CD4-positive, alpha-beta T cell treated with Interleukin-10 for 1 hour (primary cell): ENCODE data around the gene FAM180B.
"Not testable (repeated sequence)": the region's sequence is repeated elsewhere in the genome, so short reads cannot be mapped to it uniquely, and the experiment has no call there.

Source experiments
- DNase-seq: peaks from one replicate; pipeline ENCODE4 v3.0.0-alpha.2; 2020

FAM180B gene

GRCh38 chr11:47595967-47596366, 9.5 kb downstream of the FAM180B start:
- no peak for DNase-seq

- no peak for DNase-seq
Observed at GRCh38 chr11:47599902-47600301, 13.4 kb downstream of the FAM180B start.

- no peak for DNase-seq
Observed at GRCh38 chr11:47603295-47603694, 16.8 kb downstream of the FAM180B start.

GRCh38 chr11:47605921-47606320, 19.4 kb downstream of the FAM180B start:
- DNase-seq, result no peak

GRCh38 chr11:47606731-47607130, 20.3 kb downstream of the FAM180B start:
- DNase-seq, result no peak

GRCh38 chr11:47607380-47607779, 20.9 kb downstream of the FAM180B start:
- DNase-seq, result no peak

GRCh38 chr11:47609675-47610074, 23.2 kb downstream of the FAM180B start:
- no peak for DNase-seq

GRCh38 chr11:47611348-47611794, 24.9 kb downstream of the FAM180B start:
- DNase-seq, result no peak

- no peak for DNase-seq
Observed at GRCh38 chr11:47615249-47615648, 28.8 kb downstream of the FAM180B start.

- DNase-seq, result peak; percentile 5
Observed at GRCh38 chr11:47616726-47617416, 30.4 kb downstream of the FAM180B start.

GRCh38 chr11:47617417-47617809, 30.9 kb downstream of the FAM180B start:
- no peak for DNase-seq

GRCh38 chr11:47620836-47621378, 34.4 kb downstream of the FAM180B start:
- no peak for DNase-seq

- DNase-seq, result no peak
Observed at GRCh38 chr11:47626234-47626633, 39.8 kb downstream of the FAM180B start.

- DNase-seq, result no peak
Observed at GRCh38 chr11:47628026-47628425, 41.5 kb downstream of the FAM180B start.

- no peak for DNase-seq
Observed at GRCh38 chr11:47631473-47631872, 45.0 kb downstream of the FAM180B start.

- DNase-seq, result not testable (repeated sequence)
Observed at GRCh38 chr11:47636331-47636730, 49.9 kb downstream of the FAM180B start.
